PC-3 (cell line): ENCODE measurements around the gene CLDN19. TPM values are rescaled to one million over a fixed set of nuclear protein-coding genes. Genes with fewer than 3 reads are reported as not detected.

Source experiments
- ATAC-seq: fragments of 200-7000 bp; cut with Tn5 transposase; 2 replicates; pipeline ENCODE4 v1.9.1; 2020; ENCODE audit warnings: mild to moderate bottlenecking, moderate library complexity
- BruUV-seq: library from RNA; stranded (reverse); fragments of 400-500 nt; replicated peaks from 2 replicates; lab custom pipeline; 2021; lab: Mats Ljungman, UMichigan
- CTCF ChIA-PET: fragments of 300-600 bp; sonication (Branson Sonifier 250); formaldehyde crosslinking; loops from one replicate; lab custom pipeline; 2022; ENCODE audit warnings: antibody characterized with exemption; lab: Charles Lee
- POLR2A ChIA-PET: fragments of 300-600 bp; sonication (Branson Sonifier 250); formaldehyde crosslinking; loops from one replicate; lab custom pipeline; 2022; ENCODE audit warnings: antibody characterized with exemption; ENCODE audit not compliant: unreplicated experiment; lab: Charles Lee
- DNase-seq: peaks from one replicate; pipeline ENCODE4 v3.0.0-alpha.2; 2015
- H2AFZ ChIP-seq: fragments of 300-600 bp; sonication (generic); 2 replicates; pipeline ENCODE4 v1.6.0; 2016; ENCODE audit warnings: antibody characterized with exemption, low read length
- H3F3A ChIP-seq: fragments of 300-600 bp; sonication (generic); one replicate; pipeline ENCODE4 v1.6.0; 2017; ENCODE audit warnings: antibody characterized with exemption, low read length, control low read depth, mild to moderate bottlenecking; ENCODE audit not compliant: unreplicated experiment
- H3K27ac ChIP-seq: fragments of 300-600 bp; sonication (generic); 2 replicates; pipeline ENCODE4 v1.5.1; 2016; ENCODE audit warnings: mild to moderate bottlenecking, low read length
- H3K27me3 ChIP-seq: fragments of 300-600 bp; sonication (generic); 2 replicates; pipeline ENCODE4 v1.6.1; 2016; ENCODE audit warnings: low read length, mixed read lengths
- H3K36me3 ChIP-seq: fragments of 300-600 bp; sonication (generic); 2 replicates; pipeline ENCODE4 v1.6.1; 2016; ENCODE audit warnings: low read depth, mixed run types, low read length, mixed read lengths
- H3K4me1 ChIP-seq: fragments of 300-600 bp; sonication (generic); 2 replicates; pipeline ENCODE4 v1.5.1; 2016; ENCODE audit warnings: low read length; ENCODE audit not compliant: insufficient read depth
- H3K4me2 ChIP-seq: fragments of 300-600 bp; sonication (generic); 2 replicates; pipeline ENCODE4 v1.6.0; 2016; ENCODE audit warnings: low read length
- H3K4me3 ChIP-seq: fragments of 300-600 bp; sonication (generic); 2 replicates; pipeline ENCODE4 v1.5.1; 2016; ENCODE audit warnings: mild to moderate bottlenecking, low read length, mixed read lengths
- H3K79me2 ChIP-seq: fragments of 300-600 bp; sonication (generic); 2 replicates; pipeline ENCODE4 v1.6.1; 2017; ENCODE audit warnings: low read length, mixed read lengths
- H3K9ac ChIP-seq: fragments of 300-600 bp; sonication (generic); 2 replicates; pipeline ENCODE4 v1.6.0; 2016; ENCODE audit warnings: mild to moderate bottlenecking, low read length
- H3K9me2 ChIP-seq: fragments of 300-600 bp; sonication (generic); replicated peaks from 2 replicates; pipeline ENCODE4 v1.6.1; 2016; ENCODE audit warnings: mixed run types, low read length, mixed read lengths
- H3K9me3 ChIP-seq: fragments of 300-600 bp; sonication (generic); 2 replicates; pipeline ENCODE4 v1.6.1; 2016; ENCODE audit warnings: low read length, mixed read lengths
- H4K20me1 ChIP-seq: fragments of 300-600 bp; sonication (generic); 2 replicates; pipeline ENCODE4 v1.6.1; 2016; ENCODE audit warnings: low read length, mixed read lengths
- EZH2 ChIP-seq: fragments of 300-600 bp; sonication (generic); IDR thresholded peaks from one replicate; pipeline ENCODE4 v1.6.1; 2017; ENCODE audit warnings: antibody characterized with exemption, mild to moderate bottlenecking, low read length; ENCODE audit not compliant: unreplicated experiment
- EZH2phosphoT487 ChIP-seq: fragments of 300-600 bp; sonication (generic); IDR thresholded peaks from 2 replicates; pipeline ENCODE4 v1.6.1; 2018; ENCODE audit warnings: mild to moderate bottlenecking, antibody characterized with exemption, low read length, borderline replicate concordance
- intact Hi-C: fragments of 100-400 bp; cut with micrococcal nuclease; formaldehyde crosslinking; loops from 2 replicates; pipeline ENCODE4 v1.9.0; 2023
- total RNA-seq: library from RNA; depleted of rRNA; stranded (reverse); fragments of >200 nt; gene quantifications from 2 replicates; pipeline ENCODE4 v1.2.3, GENCODE V29; 2014
- TF ChIP-seq, protein P1 (sequence below): fragments of 300-600 bp; sonication (generic); conservative IDR thresholded peaks from 2 replicates; pipeline ENCODE4 v1.5.1; 2017; ENCODE audit warnings: antibody characterized with exemption, low read depth, mild to moderate bottlenecking, low read length

CLDN19 gene
- total RNA-seq, 1 experiment from 2014 or later = not detected

GRCh38 chr1:42742141-42742540, 2.1 kb upstream of the CLDN19 start:
- DNase-seq = no peak
- TF ChIP-seq EZH2 (no peak), EZH2phosphoT487 (no peak)
- TF ChIP-seq, protein P1, sequence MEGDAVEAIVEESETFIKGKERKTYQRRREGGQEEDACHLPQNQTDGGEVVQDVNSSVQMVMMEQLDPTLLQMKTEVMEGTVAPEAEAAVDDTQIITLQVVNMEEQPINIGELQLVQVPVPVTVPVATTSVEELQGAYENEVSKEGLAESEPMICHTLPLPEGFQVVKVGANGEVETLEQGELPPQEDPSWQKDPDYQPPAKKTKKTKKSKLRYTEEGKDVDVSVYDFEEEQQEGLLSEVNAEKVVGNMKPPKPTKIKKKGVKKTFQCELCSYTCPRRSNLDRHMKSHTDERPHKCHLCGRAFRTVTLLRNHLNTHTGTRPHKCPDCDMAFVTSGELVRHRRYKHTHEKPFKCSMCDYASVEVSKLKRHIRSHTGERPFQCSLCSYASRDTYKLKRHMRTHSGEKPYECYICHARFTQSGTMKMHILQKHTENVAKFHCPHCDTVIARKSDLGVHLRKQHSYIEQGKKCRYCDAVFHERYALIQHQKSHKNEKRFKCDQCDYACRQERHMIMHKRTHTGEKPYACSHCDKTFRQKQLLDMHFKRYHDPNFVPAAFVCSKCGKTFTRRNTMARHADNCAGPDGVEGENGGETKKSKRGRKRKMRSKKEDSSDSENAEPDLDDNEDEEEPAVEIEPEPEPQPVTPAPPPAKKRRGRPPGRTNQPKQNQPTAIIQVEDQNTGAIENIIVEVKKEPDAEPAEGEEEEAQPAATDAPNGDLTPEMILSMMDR = no peak
- no peaks in the 10 kb centered on the region for H3K9me3 ChIP-seq
- H3K9me2 ChIP-seq = no peaks in the 10 kb centered on the region
- no TSS peak for BruUV-seq
- no peak overlapping the region for H3K4me3 ChIP-seq
- H2AFZ ChIP-seq = no peak overlapping the region
- no peaks in the 10 kb centered on the region for H3K36me3 ChIP-seq
- ChIA-PET POLR2A (no interaction called here), CTCF (no interaction called here)
- ATAC-seq = no peak
- no peak overlapping the region for H3K9ac ChIP-seq
- H3F3A ChIP-seq = no peaks in the 10 kb centered on the region
- H3K79me2 ChIP-seq = no peaks in the 10 kb centered on the region
- no peaks in the 10 kb centered on the region for H4K20me1 ChIP-seq
- intact Hi-C loops = no loop called here
- no peaks in the 10 kb centered on the region for H3K4me1 ChIP-seq
- H3K27ac ChIP-seq = no peak overlapping the region
- no peak overlapping the region for H3K4me2 ChIP-seq
- no peaks in the 10 kb centered on the region for H3K27me3 ChIP-seq

DNA sequence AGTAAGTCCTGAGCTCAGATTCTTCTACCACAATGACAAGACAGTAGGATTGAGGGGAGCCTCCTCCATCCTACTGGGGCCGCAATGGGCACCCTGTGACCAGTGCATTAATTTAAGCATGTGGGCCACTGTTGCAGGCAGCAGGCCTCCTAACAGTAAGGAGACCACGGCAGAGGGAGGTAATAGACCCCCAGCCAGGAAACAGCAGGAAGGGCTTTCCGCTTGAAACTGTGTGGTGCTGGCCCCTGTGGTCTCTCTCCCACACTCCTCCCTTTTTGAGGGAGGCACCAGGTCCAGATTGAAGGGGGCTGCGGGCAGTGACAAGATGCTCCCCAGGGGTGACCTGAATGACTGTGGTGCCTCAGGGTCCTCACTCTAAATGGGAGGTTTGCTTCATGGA, 1.7 kb upstream of the CLDN19 start:
- Histone ChIP-seq H3K4me1 (no peaks in the 10 kb centered on the region), H3K4me2 (no peak overlapping the region), H3K9me2 (no peaks in the 10 kb centered on the region), H2AFZ (no peak overlapping the region), H3K27ac (no peak overlapping the region), H3K9ac (no peak overlapping the region), H3K27me3 (no peaks in the 10 kb centered on the region), H3F3A (no peaks in the 10 kb centered on the region), H3K4me3 (no peak overlapping the region), H3K9me3 (no peaks in the 10 kb centered on the region), H3K79me2 (no peaks in the 10 kb centered on the region), H3K36me3 (no peaks in the 10 kb centered on the region), H4K20me1 (no peaks in the 10 kb centered on the region)
- ATAC-seq (no peak), DNase-seq (no peak)
- CTCF ChIA-PET = no interaction called here
- POLR2A ChIA-PET = no interaction called here
- TF ChIP-seq EZH2phosphoT487 (no peak), EZH2 (no peak)
- TF ChIP-seq, protein P1 = no peak
- BruUV-seq = no TSS peak
- intact Hi-C loops = no loop called here

DNA sequence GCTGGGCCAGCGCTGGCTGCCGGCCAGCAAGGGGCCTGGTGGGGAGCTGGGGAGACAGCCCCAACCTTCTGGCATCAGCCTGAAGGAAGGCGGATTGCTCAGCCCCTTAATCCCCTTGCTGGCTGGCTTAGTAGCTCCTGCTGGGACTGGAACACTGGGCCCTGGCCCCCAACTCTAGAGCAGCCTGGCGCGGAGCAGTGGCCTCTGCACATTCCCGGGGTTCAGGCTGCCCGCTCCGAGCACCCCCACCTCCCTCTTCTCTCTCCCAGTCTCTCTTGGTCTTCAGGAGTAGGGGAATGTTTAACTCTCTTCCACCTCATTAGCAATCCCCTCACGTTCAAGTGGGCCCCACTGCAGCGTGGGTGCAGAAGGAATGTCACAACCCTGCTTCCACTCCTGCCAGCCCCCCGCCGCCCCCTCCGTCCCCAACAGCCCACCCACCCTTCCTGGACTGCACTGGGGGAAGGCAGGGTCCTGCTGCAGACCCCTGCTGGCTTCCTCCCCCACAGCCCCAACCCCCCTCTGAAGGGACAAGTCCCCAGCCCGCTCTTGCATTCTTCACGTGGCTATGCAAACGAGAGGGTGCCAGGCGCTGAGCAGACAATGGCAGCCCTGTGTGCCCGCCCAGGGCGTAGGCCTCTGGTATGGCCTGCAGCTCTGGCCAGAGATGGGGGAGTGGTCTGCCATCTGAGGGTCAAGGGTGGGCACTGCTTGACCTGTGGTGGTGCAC, 980 bp upstream of the CLDN19 start:
- Histone ChIP-seq H3K9me2 (no peaks in the 10 kb centered on the region), H3K4me1 (no peaks in the 10 kb centered on the region), H3K36me3 (no peaks in the 10 kb centered on the region), H3K9me3 (no peaks in the 10 kb centered on the region), H3K27ac (no peak overlapping the region), H3K27me3 (no peaks in the 10 kb centered on the region), H3K79me2 (no peaks in the 10 kb centered on the region), H3K9ac (no peak overlapping the region), H4K20me1 (no peaks in the 10 kb centered on the region), H3F3A (no peaks in the 10 kb centered on the region), H2AFZ (no peak overlapping the region), H3K4me3 (no peak overlapping the region), H3K4me2 (no peak overlapping the region)
- ATAC-seq (no peak), DNase-seq (no peak)
- ChIA-PET CTCF (no interaction called here), POLR2A (no interaction called here)
- BruUV-seq = no TSS peak
- intact Hi-C loops = no loop called here
- no peak for TF ChIP-seq EZH2
- TF ChIP-seq EZH2phosphoT487 = no peak
- TF ChIP-seq, protein P1 = no peak
